ENCODE measurements around the gene MARCHF10.

DNA sequence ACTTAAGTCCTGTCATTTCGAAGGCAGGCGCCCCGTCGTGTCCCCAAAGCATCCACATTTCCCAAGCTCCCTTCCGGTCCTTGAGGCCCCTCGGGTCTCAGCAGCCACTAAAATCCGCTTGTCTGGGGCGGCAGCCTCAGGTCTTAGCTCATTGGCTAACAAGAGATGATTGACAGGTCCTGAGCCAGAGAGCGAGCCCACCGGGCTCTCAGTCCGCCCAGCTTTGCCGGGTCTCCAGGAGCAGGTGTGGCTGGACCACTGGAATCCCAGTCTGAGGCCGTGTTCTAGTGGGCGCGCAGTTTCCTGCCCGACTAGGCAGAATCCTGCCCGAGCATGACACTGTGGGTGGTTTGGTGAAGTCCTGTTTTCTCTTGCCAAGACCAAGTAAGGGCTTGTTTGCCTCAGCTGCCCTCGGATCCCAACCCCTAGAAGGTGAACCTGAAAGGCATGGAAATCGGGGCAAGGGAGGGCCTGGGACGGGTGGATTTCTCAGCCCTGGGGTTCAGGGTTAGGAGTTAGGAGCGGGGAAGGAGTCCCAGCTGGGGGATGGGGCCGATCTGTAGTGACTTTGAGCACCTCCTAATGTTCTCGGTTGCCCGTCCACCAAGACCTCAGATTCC is 137.8 kb downstream of the MARCHF10 start:
- no peak for TF ChIP-seq JUN (IDR thresholded peaks at IDR 0.05; ENCODE audit: borderline replicate concordance, insufficient read depth, insufficient read length, low read depth)
- TF ChIP-seq CTCF (IDR thresholded peaks at IDR 0.05; ENCODE audit: extremely low read depth in 1 of 2, insufficient read depth in 1 of 2, low read depth in 1 of 2, low read length in 2 of 2) = no peak
- no peak for TF ChIP-seq POLR2A (IDR thresholded peaks at IDR 0.05; ENCODE audit: low read depth, low read length)
- TF ChIP-seq GATA2 (IDR thresholded peaks at IDR 0.05; ENCODE audit: insufficient read depth, insufficient read length, low read depth, low read length) = no peak
- no peak for TF ChIP-seq POLR2AphosphoS5 (IDR thresholded peaks at IDR 0.05; ENCODE audit: insufficient read depth, low read depth, low read length)
- TF ChIP-seq EZH2 (IDR thresholded peaks at IDR 0.05; ENCODE audit: borderline replicate concordance, low read depth, low read length, severe bottlenecking) = no peak
- no peak for TF ChIP-seq MAX (IDR thresholded peaks at IDR 0.05; ENCODE audit: insufficient read depth, insufficient read length)
- TF ChIP-seq MYC (IDR thresholded peaks at IDR 0.05; ENCODE audit: low read depth, low read length) = no peak
- no peak for TF ChIP-seq FOS (IDR thresholded peaks at IDR 0.05; ENCODE audit: borderline replicate concordance, insufficient read depth, low read length)
